Chondrocyte (in vitro differentiated cells): ENCODE results near the gene GPR142. TPM values are rescaled to one million over a fixed set of nuclear protein-coding genes. Genes with fewer than 3 reads are reported as not detected.

Experiments
- DNase-seq: peaks from one replicate; pipeline ENCODE4 v3.0.0; 2021; ENCODE audit warnings: mixed read lengths, low spot score
- H3K27ac Mint-ChIP-seq: one replicate; pipeline ENCODE4 v1.8.0; 2021; ENCODE audit warnings: mild to moderate bottlenecking, moderate library complexity, mixed read lengths; ENCODE audit not compliant: unreplicated experiment
- H3K27me3 Mint-ChIP-seq: 2 replicates; pipeline ENCODE4 v1.8.0; 2021; ENCODE audit warnings: low read depth, mixed read lengths
- H3K36me3 Mint-ChIP-seq: 2 replicates; pipeline ENCODE4 v1.8.0; 2021; ENCODE audit warnings: low read depth, mixed read lengths
- H3K4me1 Mint-ChIP-seq: 2 replicates; pipeline ENCODE4 v1.8.0; 2021; ENCODE audit warnings: low read depth, mild to moderate bottlenecking, mixed read lengths
- H3K4me3 Mint-ChIP-seq: one replicate; pipeline ENCODE4 v1.8.0; 2021; ENCODE audit warnings: mild to moderate bottlenecking, moderate library complexity, mixed read lengths; ENCODE audit not compliant: unreplicated experiment
- H3K9me3 Mint-ChIP-seq: 2 replicates; pipeline ENCODE4 v1.8.0; 2021; ENCODE audit warnings: low read depth, mixed read lengths
- CTCF ChIP-seq: fragments of 200-600 bp; sonication (generic); IDR thresholded peaks from 2 replicates; pipeline ENCODE4 v1.5.0; 2021; ENCODE audit warnings: antibody characterized with exemption, mild to moderate bottlenecking, moderate library complexity
- total RNA-seq: library from RNA; stranded (reverse); gene quantifications from 3 replicates; pipeline ENCODE4 v1.2.1, GENCODE V29; 2021

GPR142 gene
- total RNA-seq, 1 donor from 2014 or later: not detected

DNA sequence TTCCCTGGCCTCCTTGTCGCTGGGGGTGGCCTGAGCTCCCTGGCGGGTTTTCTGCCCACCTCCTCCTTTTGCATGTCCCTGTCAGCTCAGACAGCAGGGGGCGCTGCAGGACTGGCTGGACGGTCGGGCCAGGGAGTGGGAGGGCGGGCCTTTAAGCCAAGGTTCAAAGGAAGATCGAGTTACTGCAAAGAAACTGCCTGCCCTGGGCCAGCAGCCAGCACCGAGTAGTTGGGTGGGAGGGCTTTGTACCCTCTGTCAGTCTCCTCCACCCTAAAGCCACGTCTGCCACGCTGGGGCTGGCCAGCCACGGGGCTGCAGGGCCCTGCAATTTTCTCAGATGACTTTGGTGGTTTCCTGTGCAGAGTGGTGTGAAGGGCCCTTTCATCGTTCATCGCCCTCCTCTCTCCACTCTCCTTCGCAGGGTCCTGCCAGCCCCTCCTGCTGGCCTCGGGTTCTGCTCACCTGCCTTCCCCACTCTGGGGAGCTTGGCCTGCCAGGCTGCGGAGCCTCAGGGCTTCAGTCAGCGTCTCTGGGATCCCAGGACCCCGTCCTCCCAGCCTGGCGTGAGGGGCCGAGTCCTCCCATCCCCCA is 12.3 kb downstream of the GPR142 start:
- H3K27me3 Mint-ChIP-seq: peaks cover 23% of the 10 kb centered on the region
- peak; percentile 99 for TF ChIP-seq CTCF
- H3K36me3 Mint-ChIP-seq: no peaks in the 10 kb centered on the region
- no peak for DNase-seq
- no peak overlapping the region for H3K27ac Mint-ChIP-seq
- no peaks in the 10 kb centered on the region for H3K9me3 Mint-ChIP-seq
- peaks cover 15% of the 10 kb centered on the region for H3K4me1 Mint-ChIP-seq
- no peak overlapping the region for H3K4me3 Mint-ChIP-seq

DNA sequence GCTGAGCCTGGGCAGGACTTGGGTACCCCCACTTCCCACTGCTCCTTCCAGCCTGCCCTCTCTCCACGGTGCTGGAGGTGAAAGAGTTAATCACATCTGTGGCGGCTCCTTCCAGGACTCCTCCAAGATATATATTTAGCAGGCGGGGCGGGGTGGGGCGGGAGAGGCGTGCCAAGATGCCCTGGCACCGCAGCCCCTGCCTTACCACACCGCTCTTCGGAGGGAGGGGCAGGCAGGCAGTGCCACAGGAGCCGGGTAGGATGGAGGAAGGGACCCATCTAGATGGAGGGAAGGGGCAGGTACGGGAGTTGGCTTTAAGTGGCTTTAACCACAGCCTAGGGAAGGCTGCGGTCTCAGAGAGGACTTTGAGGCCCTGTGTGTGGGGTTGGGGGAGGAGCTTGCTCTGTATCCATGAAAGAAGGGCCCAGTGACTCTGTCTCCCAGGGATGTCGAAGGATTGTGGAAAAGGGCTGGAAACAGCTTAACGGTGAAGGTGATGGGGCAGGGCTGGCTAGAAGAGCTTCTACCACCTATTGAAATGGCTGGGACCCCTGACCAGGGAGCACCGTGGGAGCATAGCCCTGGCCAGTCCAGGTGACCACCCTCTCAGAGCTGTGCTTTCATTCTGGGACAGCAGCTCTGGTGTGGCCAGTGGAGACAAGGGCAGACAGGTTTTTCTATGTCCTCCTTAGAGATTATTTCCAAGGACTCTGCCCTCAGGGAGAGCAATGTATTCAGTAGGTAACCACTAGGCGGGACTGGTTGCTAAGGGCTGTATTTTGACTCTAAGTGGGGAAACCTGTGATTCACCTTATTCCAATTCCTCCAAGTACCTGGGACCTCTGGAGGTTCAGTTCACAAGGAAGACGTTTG is 13.0 kb downstream of the GPR142 start:
- Mint-ChIP-seq H3K4me1 (peaks cover 15% of the 10 kb centered on the region), H3K27ac (no peak overlapping the region), H3K9me3 (no peaks in the 10 kb centered on the region), H3K36me3 (no peaks in the 10 kb centered on the region), H3K27me3 (peaks cover 21% of the 10 kb centered on the region), H3K4me3 (no peak overlapping the region)
- DNase-seq: no peak
- no peak for TF ChIP-seq CTCF

DNA sequence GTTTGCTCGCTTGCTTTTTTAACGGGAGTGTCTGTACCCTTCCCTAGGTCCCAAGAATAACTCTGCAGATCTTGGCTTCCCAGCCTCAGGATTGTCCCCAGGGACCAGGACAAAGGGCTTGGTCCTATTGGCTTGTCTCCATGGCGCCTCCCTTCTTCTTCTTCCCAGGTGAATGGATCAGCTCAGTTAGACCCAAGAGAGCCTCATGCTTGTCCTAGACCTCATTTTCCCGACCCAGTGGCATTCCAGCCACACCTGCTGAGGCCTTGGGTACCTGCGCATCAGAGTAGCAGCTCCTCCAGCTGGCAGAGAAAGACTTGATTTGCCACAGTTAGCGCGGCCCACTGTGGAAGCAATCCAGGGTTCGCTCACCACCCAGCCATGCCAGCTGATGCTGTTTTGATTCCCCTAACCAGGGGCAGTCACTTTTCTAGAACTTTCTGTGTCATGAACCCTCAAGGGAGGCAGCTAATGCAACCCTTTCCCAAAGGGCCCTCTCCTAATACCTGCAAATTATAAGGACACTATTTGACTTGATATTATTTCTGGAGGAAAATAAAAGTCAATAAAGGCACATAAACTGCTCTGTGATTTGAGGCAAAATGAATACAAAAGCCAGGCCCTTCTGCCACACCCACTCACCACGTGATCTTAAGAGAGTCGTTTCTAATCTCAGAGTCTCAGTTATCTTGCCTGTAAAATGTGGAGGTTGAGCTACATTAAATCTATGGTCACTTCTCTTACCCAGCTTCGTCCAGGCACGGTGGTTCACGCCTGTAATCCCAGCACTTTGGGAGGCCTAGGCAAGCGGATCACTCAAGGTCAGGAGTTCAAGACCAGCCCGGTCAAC is 13.9 kb downstream of the GPR142 start:
- no peak overlapping the region for H3K4me3 Mint-ChIP-seq
- H3K4me1 Mint-ChIP-seq: peaks cover 15% of the 10 kb centered on the region
- no peaks in the 10 kb centered on the region for H3K9me3 Mint-ChIP-seq
- peaks cover 17% of the 10 kb centered on the region for H3K27me3 Mint-ChIP-seq
- TF ChIP-seq CTCF: no peak
- no peak for DNase-seq
- no peaks in the 10 kb centered on the region for H3K36me3 Mint-ChIP-seq
- H3K27ac Mint-ChIP-seq: no peak overlapping the region

- no peak for TF ChIP-seq CTCF
- Mint-ChIP-seq H3K4me1 (peaks cover 24% of the 10 kb centered on the region), H3K36me3 (no peaks in the 10 kb centered on the region), H3K9me3 (no peaks in the 10 kb centered on the region), H3K27me3 (peaks cover 5% of the 10 kb centered on the region), H3K27ac (no peak overlapping the region), H3K4me3 (no peak overlapping the region)
- DNase-seq: no peak
Measured at GRCh38 chr17:74383141-74383540, 15.8 kb downstream of the GPR142 start.

DNA sequence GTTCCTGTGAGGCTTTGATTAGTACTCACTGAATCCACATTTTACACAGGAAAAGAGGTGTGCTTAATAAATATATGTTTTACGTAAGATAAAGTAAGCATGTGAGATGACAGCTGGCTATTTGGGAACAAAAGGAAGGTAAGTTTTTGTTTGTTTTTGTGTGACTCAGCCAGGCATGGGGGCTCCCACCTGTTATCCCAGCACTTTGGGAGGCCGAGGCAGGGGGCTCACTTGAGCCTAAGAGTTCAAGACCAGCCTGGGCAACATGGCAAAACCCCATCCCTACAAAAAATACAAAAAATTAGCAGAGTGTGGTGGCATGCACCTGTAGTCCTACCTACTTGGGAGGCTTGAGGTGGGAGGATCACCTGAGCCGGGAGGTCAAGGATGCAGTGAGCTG is 17.9 kb downstream of the GPR142 start:
- H3K36me3 Mint-ChIP-seq: no peaks in the 10 kb centered on the region
- DNase-seq: no peak
- no peak for TF ChIP-seq CTCF
- H3K27me3 Mint-ChIP-seq: peaks cover 9% of the 10 kb centered on the region
- H3K4me1 Mint-ChIP-seq: peaks cover 14% of the 10 kb centered on the region
- H3K4me3 Mint-ChIP-seq: no peak overlapping the region
- H3K27ac Mint-ChIP-seq: no peak overlapping the region
- no peaks in the 10 kb centered on the region for H3K9me3 Mint-ChIP-seq
